H1 (cell line): ENCODE results near the gene HIVEP3. TPM values are rescaled to one million over a fixed set of nuclear protein-coding genes. Genes with fewer than 3 reads are reported as not detected.

Experiments used
- CTCF ChIA-PET: fragments of 300-600 bp; sonication (Branson Sonifier 250); formaldehyde crosslinking; loops from one replicate; lab custom pipeline; 2021; ENCODE audit not compliant: partially characterized antibody; lab: Charles Lee
- POLR2A ChIA-PET: fragments of 300-600 bp; sonication (Branson Sonifier 250); formaldehyde crosslinking; loops from one replicate; lab custom pipeline; 2021; ENCODE audit warnings: inconsistent platforms; ENCODE audit not compliant: partially characterized antibody; lab: Charles Lee
- DNase-seq, 2 experiments: peaks; one replicate each; pipeline versions ENCODE4 v3.0.0 to v3.0.0-alpha.2; 2010 to 2022; ENCODE audit warnings: low spot score in 2 of 2, low read depth in 1 of 2, mixed read lengths in 1 of 2
- FAIRE-seq: peaks from 2 replicates; lab custom pipeline; 2011; peaks lifted over from hg19 to GRCh38; lab: Jason Lieb, UNC
- H2AFZ ChIP-seq: 2 replicates; pipeline ENCODE4 v1.8.1; 2012; ENCODE audit warnings: low read length, inconsistent platforms
- H2AK5ac ChIP-seq: 2 replicates; pipeline ENCODE4 v1.6.1; 2013; ENCODE audit warnings: low read depth, low read length
- H2BK120ac ChIP-seq: replicated peaks from 2 replicates; pipeline ENCODE3; 2013; ENCODE audit warnings: low read depth, low read length, inconsistent platforms
- H2BK12ac ChIP-seq: 2 replicates; pipeline ENCODE4 v1.6.1; 2013; ENCODE audit warnings: low read depth, low read length
- H2BK15ac ChIP-seq: 2 replicates; pipeline ENCODE4 v1.6.1; 2013; ENCODE audit warnings: low read length
- H2BK20ac ChIP-seq: 2 replicates; pipeline ENCODE4 v1.6.1; 2013; ENCODE audit warnings: low read length
- H2BK5ac ChIP-seq: 2 replicates; pipeline ENCODE4 v1.6.1; 2013; ENCODE audit warnings: low read depth, low read length
- H3K14ac ChIP-seq: 2 replicates; pipeline ENCODE4 v1.6.1; 2013; ENCODE audit warnings: inconsistent platforms; ENCODE audit not compliant: insufficient read length
- H3K18ac ChIP-seq: 2 replicates; pipeline ENCODE4 v1.6.1; 2013; ENCODE audit warnings: low read length; ENCODE audit errors: extremely low read depth
- H3K23ac ChIP-seq: 2 replicates; pipeline ENCODE4 v1.6.1; 2013; ENCODE audit warnings: inconsistent platforms; ENCODE audit not compliant: insufficient read length
- H3K23me2 ChIP-seq: 2 replicates; pipeline ENCODE4 v1.6.1; 2013; ENCODE audit warnings: low read depth, low read length
- H3K27ac ChIP-seq: 2 replicates; pipeline ENCODE4 v1.6.1; 2011; ENCODE audit warnings: low read depth, low read length, inconsistent platforms
- H3K27me3 ChIP-seq, 4 experiments: replicated peaks in 1 of 4; 1 replicate in 1 of 4; 2 replicates in 3 of 4; pipeline versions ENCODE4 v1.6.1 to v1.8.1; 2011 to 2013; ENCODE audit warnings: low read length in 3 of 4, mild to moderate bottlenecking in 3 of 4, inconsistent platforms in 2 of 4, mixed read lengths in 2 of 4, moderate library complexity in 1 of 4; ENCODE audit not compliant: control insufficient read depth in 3 of 4, insufficient read depth in 3 of 4; ENCODE audit errors: extremely low read depth in 1 of 4
- H3K36me3 ChIP-seq, 4 experiments: 2 replicates each; pipeline versions ENCODE4 v1.6.1 to v1.8.1; 2011 to 2013; ENCODE audit warnings: mild to moderate bottlenecking in 4 of 4, low read length in 3 of 4, moderate library complexity in 2 of 4, control low read depth in 1 of 4, inconsistent platforms in 1 of 4; ENCODE audit not compliant: insufficient read depth in 4 of 4, control insufficient read depth in 2 of 4
- H3K4ac ChIP-seq: replicated peaks from 2 replicates; pipeline ENCODE3; 2013; ENCODE audit warnings: low read length, low read depth, mixed read lengths, inconsistent platforms; ENCODE audit not compliant: insufficient read length
- H3K4me1 ChIP-seq, 4 experiments: replicated peaks in 1 of 4; 1 replicate in 1 of 4; 2 replicates in 3 of 4; pipeline versions ENCODE4 v1.6.1 to v1.8.1; 2011 to 2013; ENCODE audit warnings: low read length in 3 of 4, inconsistent platforms in 2 of 4, mixed read lengths in 1 of 4; ENCODE audit not compliant: insufficient read depth in 4 of 4, control insufficient read depth in 3 of 4
- H3K4me2 ChIP-seq, 2 experiments: 2 replicates each; pipeline versions ENCODE4 v1.6.1 to v1.8.1; 2011 to 2013; ENCODE audit warnings: low read depth in 2 of 2, low read length in 2 of 2, control low read depth in 1 of 2, inconsistent platforms in 1 of 2, mild to moderate bottlenecking in 1 of 2; ENCODE audit not compliant: insufficient read depth in 1 of 2
- H3K4me3 ChIP-seq, 4 experiments: fragments of 200-600, 300-600 bp in 1 of 4; sonication (generic), shearing (Covaris generic), sonication (Bioruptor Twin) in 1 of 4; 2 replicates each; pipeline versions ENCODE4 v1.5.1 to v1.8.1; 2011 to 2016; ENCODE audit warnings: low read length in 4 of 4, low read depth in 3 of 4, control low read depth in 2 of 4, inconsistent platforms in 2 of 4, mild to moderate bottlenecking in 2 of 4, mixed read lengths in 1 of 4, moderate library complexity in 1 of 4; ENCODE audit not compliant: insufficient read depth in 2 of 4; ENCODE audit errors: extremely low read depth in 1 of 4
- H3K56ac ChIP-seq: replicated peaks from 2 replicates; pipeline ENCODE3; 2013; ENCODE audit warnings: low read depth, mild to moderate bottlenecking, mixed read lengths, low read length, inconsistent platforms; ENCODE audit not compliant: insufficient read length
- H3K79me1 ChIP-seq: 2 replicates; pipeline ENCODE4 v1.6.1; 2013; ENCODE audit warnings: low read depth, low read length, control low read depth
- H3K79me2 ChIP-seq, 2 experiments: 2 replicates each; pipeline versions ENCODE4 v1.6.1 to v1.8.1; 2012 to 2013; ENCODE audit warnings: low read length in 2 of 2, mild to moderate bottlenecking in 2 of 2, inconsistent platforms in 1 of 2; ENCODE audit not compliant: insufficient read depth in 2 of 2, control insufficient read depth in 1 of 2
- H3K9ac ChIP-seq, 4 experiments: replicated peaks in 1 of 4; 1 replicate in 1 of 4; 2 replicates in 3 of 4; pipeline versions ENCODE4 v1.6.1 to v1.8.1; 2011 to 2013; ENCODE audit warnings: low read depth in 3 of 4, low read length in 3 of 4, control low read depth in 2 of 4, mild to moderate bottlenecking in 2 of 4, moderate library complexity in 2 of 4, inconsistent platforms in 1 of 4; ENCODE audit errors: extremely low read depth in 1 of 4
- H3K9me3 ChIP-seq, 2 experiments: 2 replicates each; pipeline versions ENCODE4 v1.6.1 to v1.8.1; 2012 to 2013; ENCODE audit warnings: mild to moderate bottlenecking in 2 of 2, moderate library complexity in 2 of 2, control low read depth in 1 of 2, inconsistent platforms in 1 of 2, low read depth in 1 of 2, low read length in 1 of 2, mixed read lengths in 1 of 2; ENCODE audit not compliant: insufficient read depth in 2 of 2
- H4K20me1 ChIP-seq, 2 experiments: replicated peaks in 1 of 2; 2 replicates each; pipeline versions ENCODE3 to v1.8.1; 2011 to 2013; ENCODE audit warnings: inconsistent platforms in 2 of 2, low read length in 2 of 2, mild to moderate bottlenecking in 1 of 2; ENCODE audit not compliant: insufficient read depth in 2 of 2, control insufficient read depth in 1 of 2
- H4K5ac ChIP-seq: 2 replicates; pipeline ENCODE4 v1.6.1; 2013; ENCODE audit warnings: low read length, low read depth, mixed read lengths, inconsistent platforms; ENCODE audit not compliant: insufficient read length
- H4K8ac ChIP-seq: 2 replicates; pipeline ENCODE4 v1.8.0; 2013; ENCODE audit warnings: mild to moderate bottlenecking, moderate library complexity, low read length, inconsistent platforms; ENCODE audit not compliant: insufficient read depth; ENCODE audit errors: extremely low read depth
- H4K91ac ChIP-seq: replicated peaks from 2 replicates; pipeline ENCODE3; 2013; ENCODE audit warnings: low read length, mixed read lengths, inconsistent platforms; ENCODE audit not compliant: insufficient read length
- CHD1 ChIP-seq: IDR thresholded peaks from 2 replicates; pipeline ENCODE4 v1.6.1; 2012; ENCODE audit warnings: low read depth, low read length, improper control_type of control experiment
- CREB1 ChIP-seq: IDR thresholded peaks from 2 replicates; pipeline ENCODE4 v1.6.1; 2012; ENCODE audit warnings: inconsistent platforms
- EGR1 ChIP-seq: IDR thresholded peaks from 2 replicates; pipeline ENCODE4 v1.6.1; 2011; ENCODE audit warnings: low read depth, low read length, borderline replicate concordance
- EZH2 ChIP-seq: fragments of 200-600 bp; sonication (generic); IDR thresholded peaks from 2 replicates; pipeline ENCODE4 v1.7.1; 2012; ENCODE audit warnings: low read depth, mild to moderate bottlenecking, moderate library complexity, low read length, inconsistent platforms; ENCODE audit not compliant: severe bottlenecking
- HDAC6 ChIP-seq: IDR thresholded peaks from one replicate; pipeline ENCODE4 v1.7.1; 2012; ENCODE audit warnings: low read depth, mild to moderate bottlenecking, inconsistent platforms, low read length, moderate library complexity
- JUN ChIP-seq: IDR thresholded peaks from 2 replicates; pipeline ENCODE4 v1.6.1; 2011; ENCODE audit warnings: low read depth, mild to moderate bottlenecking, improper control_type of control experiment, low read length
- RAD21 ChIP-seq, 2 experiments: IDR thresholded peaks in 1 of 2; conservative IDR thresholded peaks in 1 of 2; 2 replicates each; pipeline ENCODE4 v1.6.1; 2011; ENCODE audit warnings: low read depth in 2 of 2, low read length in 2 of 2, improper control_type of control experiment in 1 of 2, inconsistent platforms in 1 of 2, mild to moderate bottlenecking in 1 of 2, moderate library complexity in 1 of 2
- RXRA ChIP-seq: IDR thresholded peaks from 2 replicates; pipeline ENCODE4 v1.6.1; 2011; ENCODE audit warnings: low read depth, mild to moderate bottlenecking, low read length, moderate library complexity; ENCODE audit not compliant: insufficient read depth
- SUZ12 ChIP-seq: fragments of 200-600 bp; sonication (generic); IDR thresholded peaks from 2 replicates; pipeline ENCODE4 v1.6.1; 2012; ENCODE audit warnings: mild to moderate bottlenecking, inconsistent platforms, low read length, moderate library complexity, mixed read lengths
- ZNF274 ChIP-seq: IDR thresholded peaks from 2 replicates; pipeline ENCODE4 v1.7.0; 2012; ENCODE audit warnings: low read length, borderline replicate concordance; ENCODE audit errors: extremely low read depth
- WGBS, 2 experiments: shearing (Covaris generic) in 1 of 2; methylation state at CpG; one replicate each; pipeline versions ENCODE4 v1.1.6 to v1.1.7; 2013 to 2015; ENCODE audit warnings: low lambda C conversion rate in 2 of 2, mixed read lengths in 2 of 2, inconsistent platforms in 1 of 2, low coverage in 1 of 2, missing lambda C conversion rate in 1 of 2; ENCODE audit not compliant: insufficient replicate concordance in 2 of 2, insufficient coverage in 1 of 2, insufficient read length in 1 of 2; ENCODE audit errors: extremely low coverage in 1 of 2, missing lambda C conversion rate in 1 of 2; 5-methylcytosine and 5-hydroxymethylcytosine counted together
- polyA plus RNA-seq, 7 experiments: library from polyadenylated mRNA; depleted of rRNA in 3 of 7; stranded (reverse) in 5 of 7; unstranded in 2 of 7; fragments of >200 nt in 5 of 7; fragments of 200-250 nt in 2 of 7; gene quantifications; 1 replicate in 5 of 7; 2 replicates in 1 of 7; 4 replicates in 1 of 7; pipeline versions ENCODE4 v1.2.1 to v1.2.3, GENCODE V29; 2011 to 2013; ENCODE audit warnings: missing spikeins in 2 of 7, mixed read lengths in 2 of 7
- total RNA-seq: library from RNA; stranded (reverse); fragmentation: NEBNext Ultra II Directional; extraction: Animal tissue kit (Norgen Biotek cat#: 25700); gene quantifications from 2 replicates; pipeline ENCODE4 v1.2.1, GENCODE V29; 2021
- TF ChIP-seq, protein P1 (sequence below), 3 experiments: IDR thresholded peaks; 1 replicate in 2 of 3; 2 replicates in 1 of 3; pipeline versions ENCODE4 v1.5.1 to v1.6.1; 2011; ENCODE audit warnings: low read length in 3 of 3, mild to moderate bottlenecking in 3 of 3, inconsistent platforms in 2 of 3, low read depth in 1 of 3, moderate library complexity in 1 of 3; ENCODE audit not compliant: insufficient read depth in 1 of 3; ENCODE audit errors: control extremely low read depth in 1 of 3

HIVEP3 gene
- total and polyA plus RNA-seq, 2 of the 8 experiments (the other 6 are each of a cell fraction or from before 2014, with no cell fraction given) = 0.24 to 0.69 TPM

GRCh38 chr1:41493117-41493536, 425.6 kb downstream of the HIVEP3 start:
- Histone ChIP-seq H3K79me2 (no peaks in the 10 kb centered on the region), H2BK120ac (no peak overlapping the region), H3K56ac (no peak overlapping the region), H3K79me1 (no peaks in the 10 kb centered on the region), H4K20me1 (peaks cover 0 to 1% of the 10 kb centered on the region in 2 experiments), H3K36me3 (no peaks in the 10 kb centered on the region), H3K23me2 (peaks cover 11% of the 10 kb centered on the region; the same call in 1 of the 2 replicates), H3K27ac (no peak overlapping the region), H3K23ac (no peak overlapping the region), H3K4me3 (no peak overlapping the region), H4K91ac (no peak overlapping the region), H3K27me3 (peaks cover 0 to 13% (median 10%) of the 10 kb centered on the region in 4 experiments; a peak in 3 of 7 replicates), H2BK5ac (no peak overlapping the region), H2BK15ac (no peak overlapping the region), H3K9me3 (no peaks in the 10 kb centered on the region), H3K14ac (no peak overlapping the region), H3K4me1 (peaks cover 0 to 25% (median 18%) of the 10 kb centered on the region in 4 experiments; a peak in 6 of 7 replicates), H2AFZ (no peak overlapping the region), H2AK5ac (no peak overlapping the region), H2BK20ac (no peak overlapping the region), H4K8ac (no peak overlapping the region), H3K18ac (no peak overlapping the region), H3K4ac (no peak overlapping the region), H4K5ac (no peak overlapping the region), H3K4me2 (no peak overlapping the region), H3K9ac (no peak overlapping the region), H2BK12ac (no peak overlapping the region)
- WGBS, 2 experiments = 86% methylated on average over 4 of the region's 5 CpGs; no CpG with 5 or more reads in 1 of the 2 experiments
- CTCF ChIA-PET = interaction anchor here (0.9 to 14.9 kb wide), 22 partner anchors 8 to 343 kb away, joined by 3 to 205 read pairs (median 6); partner anchors contain the start of gene EDN2
- no peak for FAIRE-seq
- no peak for DNase-seq
- POLR2A ChIA-PET = interaction anchor here (1.7 kb wide), 1 partner anchor 9 kb away, joined by 6 read pairs; the partner anchor contains the start of gene EDN2
- no peak for TF ChIP-seq EZH2
- no peak for TF ChIP-seq ZNF274
- no peak for TF ChIP-seq JUN
- no peak for TF ChIP-seq HDAC6
- TF ChIP-seq EGR1 = no peak
- TF ChIP-seq RXRA = no peak
- no peak for TF ChIP-seq CHD1
- no peak for TF ChIP-seq RAD21 (IDR thresholded peaks at IDR 0.05 in 1 of 2, conservative IDR thresholded peaks at IDR 0.05 in 1 of 2; ENCODE audit: low read depth in 2 of 2, low read length in 2 of 2)
- TF ChIP-seq, protein P1, sequence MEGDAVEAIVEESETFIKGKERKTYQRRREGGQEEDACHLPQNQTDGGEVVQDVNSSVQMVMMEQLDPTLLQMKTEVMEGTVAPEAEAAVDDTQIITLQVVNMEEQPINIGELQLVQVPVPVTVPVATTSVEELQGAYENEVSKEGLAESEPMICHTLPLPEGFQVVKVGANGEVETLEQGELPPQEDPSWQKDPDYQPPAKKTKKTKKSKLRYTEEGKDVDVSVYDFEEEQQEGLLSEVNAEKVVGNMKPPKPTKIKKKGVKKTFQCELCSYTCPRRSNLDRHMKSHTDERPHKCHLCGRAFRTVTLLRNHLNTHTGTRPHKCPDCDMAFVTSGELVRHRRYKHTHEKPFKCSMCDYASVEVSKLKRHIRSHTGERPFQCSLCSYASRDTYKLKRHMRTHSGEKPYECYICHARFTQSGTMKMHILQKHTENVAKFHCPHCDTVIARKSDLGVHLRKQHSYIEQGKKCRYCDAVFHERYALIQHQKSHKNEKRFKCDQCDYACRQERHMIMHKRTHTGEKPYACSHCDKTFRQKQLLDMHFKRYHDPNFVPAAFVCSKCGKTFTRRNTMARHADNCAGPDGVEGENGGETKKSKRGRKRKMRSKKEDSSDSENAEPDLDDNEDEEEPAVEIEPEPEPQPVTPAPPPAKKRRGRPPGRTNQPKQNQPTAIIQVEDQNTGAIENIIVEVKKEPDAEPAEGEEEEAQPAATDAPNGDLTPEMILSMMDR (IDR thresholded peaks at IDR 0.05; ENCODE audit: control extremely low read depth in 1 of 3, insufficient read depth in 1 of 3, low read depth in 1 of 3, low read length in 3 of 3) = no peak
- no peak for TF ChIP-seq SUZ12
- no peak for TF ChIP-seq CREB1
